ENCODE data around the gene CDK8. TPM values are rescaled to one million over a fixed set of nuclear protein-coding genes. Genes with fewer than 3 reads are reported as not detected.

The CDK8 gene
- total RNA-seq, 1 experiment from 2014 or later = 14.5 TPM

DNA sequence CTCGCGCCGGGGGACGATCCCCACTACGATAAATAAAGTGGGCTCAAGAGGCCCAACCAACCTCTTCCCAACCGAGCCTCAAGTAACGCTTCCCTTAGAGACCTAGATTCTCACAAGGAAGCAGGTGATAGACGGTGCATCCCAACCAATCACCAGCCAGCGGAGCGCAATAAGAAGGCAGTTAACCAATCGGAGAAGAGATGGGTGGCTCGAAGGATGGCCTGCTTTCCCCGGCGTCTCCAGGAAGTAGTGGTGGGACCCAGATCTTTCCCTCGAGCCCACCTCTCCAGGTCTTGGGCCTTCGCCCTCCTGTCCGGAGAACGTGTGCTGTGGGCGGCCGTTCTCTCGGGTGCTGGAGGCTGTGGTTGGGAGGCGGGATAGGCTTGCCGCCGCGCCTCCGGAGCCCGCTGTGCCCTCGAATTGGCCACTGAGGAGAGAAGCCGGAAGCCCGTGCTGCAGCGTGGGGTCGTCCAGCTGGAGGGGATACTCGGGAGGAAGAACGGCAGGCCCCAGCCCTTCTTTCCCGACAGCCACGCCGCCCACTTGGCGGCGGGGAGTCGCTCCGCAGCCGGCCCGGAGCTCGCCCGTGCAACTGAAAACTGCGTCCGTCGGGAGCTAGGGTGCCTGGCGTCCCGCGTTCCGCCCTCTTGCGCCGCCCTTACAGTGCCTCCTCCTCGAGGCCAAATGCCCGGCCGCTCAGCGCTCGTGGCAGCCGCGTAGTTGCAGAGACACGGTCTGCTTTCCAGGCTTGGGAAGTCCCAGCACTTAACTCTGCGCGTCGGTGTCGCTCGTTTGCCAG lies 32.0 kb upstream of the CDK8 start, which contains the start of gene RNF6:
Gene RNF6, minus strand, starts transcription at position 594 of the 799 bp plus-strand sequence. CDS start 2,665 bp downstream, outside the sequence.
- Histone ChIP-seq H3K9ac (ENCODE audit: low read length) (peak within 1 kb of the TSS; percentile 99), H3K4me1 (ENCODE audit: insufficient read depth, low read length) (peaks cover 23% of the 10 kb centered on the region), H3K36me3 (ENCODE audit: low read depth, low read length) (peaks cover 32% of the 10 kb centered on the region; the same call in 1 of the 2 replicates), H2AFZ (ENCODE audit: low read length) (peak within 1 kb of the TSS; percentile 99), H3K79me2 (ENCODE audit: low read length) (peaks cover 24% of the 10 kb centered on the region), H3K4me2 (ENCODE audit: low read length) (peak within 1 kb of the TSS; percentile 94), H3K27ac (ENCODE audit: low read length) (peak within 1 kb of the TSS; percentile 92), H3F3A (ENCODE audit: low read length, unreplicated experiment) (no peaks in the 10 kb centered on the region), H3K9me3 (ENCODE audit: low read length) (no peaks in the 10 kb centered on the region), H3K4me3 (ENCODE audit: low read length) (peak within 1 kb of the TSS; percentile 96), H4K20me1 (ENCODE audit: low read length) (peaks cover 5% of the 10 kb centered on the region; the same call in 1 of the 2 replicates), H3K9me2 (replicated peaks; ENCODE audit: low read length) (no peaks in the 10 kb centered on the region), H3K27me3 (ENCODE audit: low read length) (no peaks in the 10 kb centered on the region)
- TSS peak; percentile 77 for BruUV-seq (replicated peaks)
- TF ChIP-seq EZH2 (IDR thresholded peaks at IDR 0.05; ENCODE audit: low read length, unreplicated experiment) = no peak
- no peak for TF ChIP-seq EZH2phosphoT487 (IDR thresholded peaks at IDR 0.05; ENCODE audit: borderline replicate concordance, low read length)
- TF ChIP-seq CTCF (conservative IDR thresholded peaks at IDR 0.05; ENCODE audit: low read depth, low read length) = no peak
- peak; percentile 97 for ATAC-seq
- peak; percentile 94 for DNase-seq
- intact Hi-C loops (cut with micrococcal nuclease) = loop anchor here (1.0 kb wide), 2 partner anchors 31 to 36 kb away; no protein-coding TSS in a partner anchor
- ChIA-PET POLR2A (ENCODE audit: unreplicated experiment) (interaction anchor here (0.6 to 0.7 kb wide), 2 partner anchors 17 to 33 kb away, joined by 3 to 5 read pairs; no protein-coding TSS in a partner anchor), CTCF (no interaction called here)

- Histone ChIP-seq H3K27me3 (ENCODE audit: low read length) (no peaks in the 10 kb centered on the region), H3K27ac (ENCODE audit: low read length) (peak overlapping the region; percentile 92), H3K79me2 (ENCODE audit: low read length) (peaks cover 24% of the 10 kb centered on the region), H3K4me3 (ENCODE audit: low read length) (peak overlapping the region; percentile 96), H3K9me3 (ENCODE audit: low read length) (no peaks in the 10 kb centered on the region), H4K20me1 (ENCODE audit: low read length) (peaks cover 5% of the 10 kb centered on the region; the same call in 1 of the 2 replicates), H3K4me2 (ENCODE audit: low read length) (peak overlapping the region; percentile 94), H3K4me1 (ENCODE audit: insufficient read depth, low read length) (peaks cover 23% of the 10 kb centered on the region), H3K9me2 (replicated peaks; ENCODE audit: low read length) (no peaks in the 10 kb centered on the region), H3F3A (ENCODE audit: low read length, unreplicated experiment) (no peaks in the 10 kb centered on the region), H2AFZ (ENCODE audit: low read length) (peak overlapping the region; percentile 99), H3K9ac (ENCODE audit: low read length) (peak overlapping the region; percentile 99), H3K36me3 (ENCODE audit: low read depth, low read length) (peaks cover 25% of the 10 kb centered on the region; the same call in 1 of the 2 replicates)
- DNase-seq (no peak), ATAC-seq (peak; percentile 40)
- POLR2A ChIA-PET (ENCODE audit: unreplicated experiment) = interaction anchor here (0.6 to 0.7 kb wide), 2 partner anchors 17 to 32 kb away, joined by 3 to 5 read pairs; no protein-coding TSS in a partner anchor
- CTCF ChIA-PET = no interaction called here
- intact Hi-C loops (cut with micrococcal nuclease) = no loop called here
- BruUV-seq (replicated peaks) = no TSS peak
- TF ChIP-seq EZH2phosphoT487 (IDR thresholded peaks at IDR 0.05; ENCODE audit: borderline replicate concordance, low read length) = no peak
- no peak for TF ChIP-seq EZH2 (IDR thresholded peaks at IDR 0.05; ENCODE audit: low read length, unreplicated experiment)
- no peak for TF ChIP-seq CTCF (conservative IDR thresholded peaks at IDR 0.05; ENCODE audit: low read depth, low read length)
Measured at GRCh38 chr13:26222520-26223046, 31.3 kb upstream of the CDK8 start.

Data from PC-3 (cell line).